Karpas-422 (cell line): ENCODE results near the gene LRRC38. TPM values are rescaled to one million over a fixed set of nuclear protein-coding genes. Genes with fewer than 3 reads are reported as not detected.
"Not testable (repeated sequence)": the region's sequence is repeated elsewhere in the genome, so short reads cannot be mapped to it uniquely, and the experiment has no call there.

ENCODE experiments used
- DNase-seq: peaks from one replicate; pipeline ENCODE4 v3.0.0-alpha.2; 2015
- H2AFZ ChIP-seq: fragments of 200-600 bp; sonication (generic); 2 replicates; pipeline ENCODE4 v1.6.1; 2014; ENCODE audit warnings: antibody characterized with exemption, low read length, mixed read lengths
- H3K27ac ChIP-seq: fragments of 200-600 bp; sonication (generic); 2 replicates; pipeline ENCODE4 v1.5.1; 2014; ENCODE audit warnings: mild to moderate bottlenecking, low read length, moderate library complexity
- H3K27me3 ChIP-seq: fragments of 200-600 bp; sonication (generic); 2 replicates; pipeline ENCODE4 v1.6.1; 2014; ENCODE audit warnings: low read length, mixed read lengths
- H3K36me3 ChIP-seq: fragments of 200-600 bp; sonication (generic); 2 replicates; pipeline ENCODE4 v1.6.1; 2014; ENCODE audit warnings: low read length, mixed read lengths; ENCODE audit not compliant: insufficient read depth
- H3K4me1 ChIP-seq: fragments of 200-600 bp; sonication (generic); 2 replicates; pipeline ENCODE4 v1.6.1; 2014; ENCODE audit warnings: mild to moderate bottlenecking, low read length, mixed read lengths
- H3K4me2 ChIP-seq: fragments of 200-600 bp; sonication (generic); 2 replicates; pipeline ENCODE4 v1.6.1; 2014; ENCODE audit warnings: low read length, low read depth, mild to moderate bottlenecking; ENCODE audit not compliant: poor library complexity, severe bottlenecking
- H3K4me3 ChIP-seq: fragments of 200-600 bp; sonication (generic); 2 replicates; pipeline ENCODE4 v1.5.1; 2014; ENCODE audit warnings: mild to moderate bottlenecking, antibody characterized with exemption, low read length, mixed read lengths
- H3K79me2 ChIP-seq: fragments of 200-600 bp; sonication (generic); 2 replicates; pipeline ENCODE4 v1.6.1; 2014; ENCODE audit warnings: mild to moderate bottlenecking, low read length, mixed read lengths
- H3K9ac ChIP-seq: fragments of 200-600 bp; sonication (generic); 2 replicates; pipeline ENCODE4 v1.6.0; 2014; ENCODE audit warnings: low read length
- H3K9me2 ChIP-seq: fragments of 200-600 bp; sonication (generic), shearing (Covaris generic); replicated peaks from 2 replicates; pipeline ENCODE4 v1.6.0; 2014; ENCODE audit warnings: mild to moderate bottlenecking, low read length, moderate library complexity; ENCODE audit not compliant: insufficient read depth
- H3K9me3 ChIP-seq: fragments of 300-700, 200-600 bp; sonication (generic); 2 replicates; pipeline ENCODE4 v1.6.1; 2014; ENCODE audit warnings: low read length, mixed read lengths
- H4K20me1 ChIP-seq: fragments of 200-600 bp; sonication (generic); 2 replicates; pipeline ENCODE4 v1.6.1; 2014; ENCODE audit warnings: mild to moderate bottlenecking, antibody characterized with exemption, low read length, low read depth; ENCODE audit not compliant: insufficient read depth
- total RNA-seq: library from RNA; depleted of rRNA; stranded (reverse); fragments of >200 nt; shearing (Covaris generic); gene quantifications from 2 replicates; pipeline ENCODE4 v1.2.3, GENCODE V29; 2014; ENCODE audit warnings: low replicate concordance

The LRRC38 gene
- total RNA-seq, 1 experiment from 2014 or later: not detected

DNA sequence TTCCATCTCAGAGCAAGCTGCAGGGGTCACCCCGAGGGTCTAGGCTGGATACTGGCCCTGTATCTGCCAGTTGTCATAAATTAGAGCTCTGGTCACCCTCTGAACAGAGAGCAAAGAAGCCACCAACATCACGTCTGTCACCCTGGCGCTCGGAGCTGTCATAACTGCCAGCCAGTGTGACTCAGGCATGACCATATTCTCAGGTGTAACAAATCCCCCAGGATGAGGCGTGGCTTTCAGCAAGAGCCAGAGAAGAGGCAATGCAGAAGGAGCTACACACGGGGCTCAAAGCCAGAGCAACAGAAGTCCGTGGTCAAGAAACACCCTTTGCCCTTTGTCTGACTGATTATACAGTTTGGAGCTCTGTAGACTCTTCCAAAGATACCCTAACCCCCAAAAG lies 63.6 kb downstream of the LRRC38 start:
- Histone ChIP-seq H3K79me2 (no peaks in the 10 kb centered on the region), H3K27me3 (no peaks in the 10 kb centered on the region), H3K27ac (no peak overlapping the region), H2AFZ (no peak overlapping the region), H3K9me2 (no peaks in the 10 kb centered on the region), H3K36me3 (no peaks in the 10 kb centered on the region), H3K4me2 (no peak overlapping the region), H3K4me1 (no peaks in the 10 kb centered on the region), H4K20me1 (no peaks in the 10 kb centered on the region), H3K9ac (no peak overlapping the region), H3K4me3 (no peak overlapping the region), H3K9me3 (no peaks in the 10 kb centered on the region)
- DNase-seq: no peak

GRCh38 chr1:13443335-13443979 lies 70.3 kb downstream of the LRRC38 start:
- Histone ChIP-seq H3K27me3 (no peaks in the 10 kb centered on the region), H3K9ac (no peak overlapping the region), H3K9me2 (no peaks in the 10 kb centered on the region), H3K4me3 (no peak overlapping the region), H3K27ac (no peak overlapping the region), H4K20me1 (no peaks in the 10 kb centered on the region), H2AFZ (no peak overlapping the region), H3K9me3 (no peaks in the 10 kb centered on the region), H3K4me1 (no peaks in the 10 kb centered on the region), H3K79me2 (no peaks in the 10 kb centered on the region), H3K36me3 (no peaks in the 10 kb centered on the region), H3K4me2 (no peak overlapping the region)
- no peak for DNase-seq

DNA sequence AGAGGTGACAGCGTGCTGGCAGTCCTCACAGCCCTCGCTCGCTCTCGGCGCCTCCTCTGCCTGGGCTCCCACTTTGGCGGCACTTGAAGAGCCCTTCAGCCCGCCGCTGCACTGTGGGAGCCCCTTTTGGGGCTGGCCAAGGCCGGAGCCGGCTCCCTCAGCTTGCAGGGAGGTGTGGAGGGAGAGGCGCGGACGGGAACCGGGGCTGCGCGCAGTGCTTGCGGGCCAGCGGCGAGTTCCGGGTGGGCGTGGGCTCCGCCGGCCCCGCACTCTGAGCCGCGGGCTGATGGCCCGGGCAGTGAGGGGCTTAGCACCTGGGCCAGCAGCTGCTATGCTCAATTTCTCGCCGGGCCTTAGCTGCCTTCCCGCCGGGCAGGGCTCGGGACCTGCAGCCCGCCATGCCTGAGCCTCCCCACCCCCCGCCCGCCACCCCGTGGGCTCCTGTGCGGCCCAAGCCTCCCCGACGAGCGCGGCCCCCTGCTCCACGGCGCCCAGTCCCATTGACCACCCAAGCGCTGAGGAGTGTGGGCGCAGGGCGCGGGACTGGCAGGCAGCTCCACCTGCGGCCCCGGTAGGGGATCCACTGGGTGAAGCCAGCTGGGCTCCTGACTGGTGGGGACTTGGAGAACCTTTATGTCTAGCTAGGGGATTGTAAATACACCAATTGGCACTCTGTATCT lies 74.6 kb downstream of the LRRC38 start:
- H3K27ac ChIP-seq, DNase-seq, H2AFZ ChIP-seq, H3K79me2 ChIP-seq, H3K4me2 ChIP-seq, H3K9ac ChIP-seq, H3K9me2 ChIP-seq, H3K9me3 ChIP-seq, H3K4me1 ChIP-seq, H3K36me3 ChIP-seq, H3K27me3 ChIP-seq, H4K20me1 ChIP-seq, H3K4me3 ChIP-seq: not testable (repeated sequence)

GRCh38 chr1:13435458-13435857 lies 78.3 kb downstream of the LRRC38 start:
- Histone ChIP-seq H3K4me2 (no peak overlapping the region), H3K79me2 (no peaks in the 10 kb centered on the region), H4K20me1 (no peaks in the 10 kb centered on the region), H3K27me3 (no peaks in the 10 kb centered on the region), H3K4me3 (no peak overlapping the region), H3K9me2 (no peaks in the 10 kb centered on the region), H3K9me3 (no peaks in the 10 kb centered on the region), H3K9ac (no peak overlapping the region), H2AFZ (no peak overlapping the region), H3K36me3 (no peaks in the 10 kb centered on the region), H3K27ac (no peak overlapping the region), H3K4me1 (no peaks in the 10 kb centered on the region)
- no peak for DNase-seq

- not testable (repeated sequence) for H4K20me1 ChIP-seq, H3K27me3 ChIP-seq, H3K79me2 ChIP-seq, H3K4me1 ChIP-seq, H3K9ac ChIP-seq, H3K4me3 ChIP-seq, H3K9me3 ChIP-seq, H3K9me2 ChIP-seq, H2AFZ ChIP-seq, DNase-seq, H3K27ac ChIP-seq, H3K4me2 ChIP-seq, H3K36me3 ChIP-seq
Observed at GRCh38 chr1:13433694-13434358, 80.0 kb downstream of the LRRC38 start.

- no peaks in the 10 kb centered on the region for H3K36me3 ChIP-seq
- no peak for DNase-seq
- no peak overlapping the region for H3K4me3 ChIP-seq
- no peaks in the 10 kb centered on the region for H3K27me3 ChIP-seq
- H3K27ac ChIP-seq: no peak overlapping the region
- H3K4me2 ChIP-seq: no peak overlapping the region
- H3K9me2 ChIP-seq: no peaks in the 10 kb centered on the region
- H2AFZ ChIP-seq: no peak overlapping the region
- H3K79me2 ChIP-seq: no peaks in the 10 kb centered on the region
- H3K9ac ChIP-seq: no peak overlapping the region
- no peaks in the 10 kb centered on the region for H4K20me1 ChIP-seq
- H3K4me1 ChIP-seq: no peaks in the 10 kb centered on the region
- no peaks in the 10 kb centered on the region for H3K9me3 ChIP-seq
Observed at GRCh38 chr1:13432251-13432650, 81.6 kb downstream of the LRRC38 start.

GRCh38 chr1:13430495-13430894 lies 83.3 kb downstream of the LRRC38 start:
- H3K4me3 ChIP-seq: no peak overlapping the region
- H3K79me2 ChIP-seq: no peaks in the 10 kb centered on the region
- no peaks in the 10 kb centered on the region for H3K9me3 ChIP-seq
- H3K36me3 ChIP-seq: no peaks in the 10 kb centered on the region
- DNase-seq: no peak
- H2AFZ ChIP-seq: no peak overlapping the region
- no peaks in the 10 kb centered on the region for H3K4me1 ChIP-seq
- no peak overlapping the region for H3K27ac ChIP-seq
- H4K20me1 ChIP-seq: no peaks in the 10 kb centered on the region
- H3K27me3 ChIP-seq: no peaks in the 10 kb centered on the region
- H3K9ac ChIP-seq: no peak overlapping the region
- H3K4me2 ChIP-seq: no peak overlapping the region
- H3K9me2 ChIP-seq: no peaks in the 10 kb centered on the region
